ENCODE measurements around the gene FAM47E. TPM values are rescaled to one million over a fixed set of nuclear protein-coding genes. Genes with fewer than 3 reads are reported as not detected.

Gene FAM47E
- total and polyA plus RNA-seq, 2 experiments from 2014 or later = not detected

DNA sequence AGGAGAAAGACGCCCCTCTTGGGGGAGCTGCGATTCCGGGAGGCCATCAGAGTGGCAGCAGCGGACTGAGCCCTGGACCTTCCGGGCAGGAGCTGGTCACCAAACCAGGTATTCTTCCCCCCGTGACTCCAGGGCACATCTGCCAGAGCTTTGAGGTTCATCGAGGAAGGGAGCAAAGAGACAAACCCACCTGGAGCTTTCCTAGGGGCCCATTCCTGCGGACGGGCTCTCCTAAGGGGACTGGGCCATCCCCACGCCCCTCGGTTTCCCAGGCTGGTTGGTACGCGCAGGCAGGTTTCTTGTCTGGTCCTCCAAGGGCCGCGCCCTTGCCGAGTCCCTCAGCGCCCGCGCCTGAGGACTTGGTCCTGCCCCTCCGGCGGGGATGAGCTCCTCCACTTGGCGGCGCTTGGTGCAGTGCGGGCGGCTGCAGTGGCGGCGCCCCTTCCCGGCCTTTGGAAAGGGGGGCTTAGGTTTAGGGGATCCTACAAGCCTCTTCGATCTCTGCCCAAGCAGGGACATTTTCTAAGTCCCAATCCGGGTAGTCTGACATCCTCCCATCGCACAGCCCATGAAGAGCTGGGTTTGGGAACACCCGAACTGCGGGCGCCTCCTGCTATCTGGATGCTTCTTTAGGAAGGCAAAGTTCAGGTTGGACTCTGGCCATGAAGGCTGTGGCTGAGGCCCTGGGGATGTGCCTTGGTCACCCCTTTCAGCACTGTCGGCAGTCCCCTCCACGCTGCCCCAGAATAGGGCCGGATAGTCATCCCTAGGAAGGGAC is 55.5 kb downstream of the FAM47E start:
- Histone ChIP-seq H3K9me3 (ENCODE audit: low read depth) (no peaks in the 10 kb centered on the region), H4K20me1 (ENCODE audit: insufficient read depth) (no peaks in the 10 kb centered on the region), H2AFZ (peak overlapping the region; percentile 92), H3K9ac (peak overlapping the region; percentile 87), H3F3A (ENCODE audit: insufficient read depth) (peaks cover 12% of the 10 kb centered on the region), H3K27ac (peak overlapping the region; percentile 76), H3K79me2 (ENCODE audit: insufficient read depth) (peaks cover 31% of the 10 kb centered on the region), H3K36me3 (ENCODE audit: low read depth) (no peaks in the 10 kb centered on the region), H3K4me2 (ENCODE audit: unreplicated experiment) (peak overlapping the region; percentile 92), H3K9me2 (ENCODE audit: insufficient read depth) (no peaks in the 10 kb centered on the region), H3K4me3 (peak overlapping the region; percentile 90), H3K27me3 (replicated peaks; ENCODE audit: insufficient read depth) (no peaks in the 10 kb centered on the region), H3K4me1 (ENCODE audit: insufficient read depth) (peaks cover 4% of the 10 kb centered on the region; the same call in 1 of the 2 replicates)
- DNase-seq = peak; percentile 90
- in situ Hi-C loops (cut with MboI) = no loop called here
- 2 to 3% methylated on average over 36 to 37 of the region's 37 CpGs for WGBS, 2 experiments (ENCODE audit: low coverage in 1 of 2, low lambda C conversion rate in 2 of 2, missing lambda C conversion rate in 2 of 2)
- TF ChIP-seq EZH2phosphoT487 (IDR thresholded peaks at IDR 0.05; ENCODE audit: insufficient read depth, low read depth) = no peak
- TF ChIP-seq EZH2 (IDR thresholded peaks at IDR 0.05; ENCODE audit: insufficient read depth, poor library complexity, severe bottlenecking) = no peak

DNA sequence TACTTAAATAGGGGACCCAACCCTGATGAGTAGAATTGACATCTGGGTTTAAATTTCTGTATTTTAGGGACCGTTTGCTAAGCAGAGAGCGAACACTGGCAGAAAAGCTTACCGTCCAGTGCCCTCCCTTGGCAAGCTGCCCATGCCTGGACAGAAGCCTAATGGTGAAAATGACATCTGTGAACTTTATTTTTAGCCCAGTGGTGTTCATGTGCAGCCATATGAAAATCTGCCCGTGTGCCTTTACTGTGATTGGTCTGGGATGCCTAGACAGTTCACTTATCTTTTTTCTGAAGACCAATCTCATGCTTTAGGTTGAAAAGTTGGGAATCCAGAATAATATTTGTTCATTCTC is 56.1 kb downstream of the FAM47E start:
- H3K79me2 ChIP-seq (ENCODE audit: insufficient read depth) = peaks cover 31% of the 10 kb centered on the region
- TF ChIP-seq EZH2phosphoT487 (IDR thresholded peaks at IDR 0.05; ENCODE audit: insufficient read depth, low read depth) = no peak
- no peak for TF ChIP-seq EZH2 (IDR thresholded peaks at IDR 0.05; ENCODE audit: insufficient read depth, poor library complexity, severe bottlenecking)
- peak; percentile 26 for DNase-seq
- no peaks in the 10 kb centered on the region for H3K27me3 ChIP-seq (replicated peaks; ENCODE audit: insufficient read depth)
- peak overlapping the region; percentile 92 for H3K4me2 ChIP-seq (ENCODE audit: unreplicated experiment)
- H3F3A ChIP-seq (ENCODE audit: insufficient read depth) = 0 out of 2 replicates have a peak, but pooled peaks cover 9% of the 10 kb centered on the region
- H3K9me3 ChIP-seq (ENCODE audit: low read depth) = no peaks in the 10 kb centered on the region
- in situ Hi-C loops (cut with MboI) = no loop called here
- H3K9ac ChIP-seq = peak overlapping the region; percentile 87
- no peaks in the 10 kb centered on the region for H3K9me2 ChIP-seq (ENCODE audit: insufficient read depth)
- H3K36me3 ChIP-seq (ENCODE audit: low read depth) = no peaks in the 10 kb centered on the region
- peak overlapping the region; percentile 92 for H2AFZ ChIP-seq
- peaks cover 4% of the 10 kb centered on the region; the same call in 1 of the 2 replicates for H3K4me1 ChIP-seq (ENCODE audit: insufficient read depth)
- H3K4me3 ChIP-seq = peak overlapping the region; percentile 90
- no peaks in the 10 kb centered on the region for H4K20me1 ChIP-seq (ENCODE audit: insufficient read depth)
- H3K27ac ChIP-seq = no peak overlapping the region
- WGBS, 2 experiments (ENCODE audit: low coverage in 1 of 2, low lambda C conversion rate in 2 of 2, missing lambda C conversion rate in 2 of 2) = 15 to 20% methylated on average over 4 of the region's 4 CpGs

- H3K4me3 ChIP-seq = no peak overlapping the region
- H3K79me2 ChIP-seq (ENCODE audit: insufficient read depth) = peaks cover 31% of the 10 kb centered on the region
- in situ Hi-C loops (cut with MboI) = no loop called here
- H3K36me3 ChIP-seq (ENCODE audit: low read depth) = no peaks in the 10 kb centered on the region
- 82 to 85% methylated on average over 6 of the region's 6 CpGs for WGBS, 2 experiments (ENCODE audit: low coverage in 1 of 2, low lambda C conversion rate in 2 of 2, missing lambda C conversion rate in 2 of 2)
- H3F3A ChIP-seq (ENCODE audit: insufficient read depth) = 0 out of 2 replicates have a peak, but pooled peaks cover 9% of the 10 kb centered on the region
- no peak for DNase-seq
- H3K27me3 ChIP-seq (replicated peaks; ENCODE audit: insufficient read depth) = no peaks in the 10 kb centered on the region
- no peaks in the 10 kb centered on the region for H3K9me2 ChIP-seq (ENCODE audit: insufficient read depth)
- no peak overlapping the region for H3K9ac ChIP-seq
- peaks cover 4% of the 10 kb centered on the region; the same call in 1 of the 2 replicates for H3K4me1 ChIP-seq (ENCODE audit: insufficient read depth)
- H3K4me2 ChIP-seq (ENCODE audit: unreplicated experiment) = no peak overlapping the region
- H2AFZ ChIP-seq = no peak overlapping the region
- H3K27ac ChIP-seq = no peak overlapping the region
- no peak for TF ChIP-seq EZH2phosphoT487 (IDR thresholded peaks at IDR 0.05; ENCODE audit: insufficient read depth, low read depth)
- TF ChIP-seq EZH2 (IDR thresholded peaks at IDR 0.05; ENCODE audit: insufficient read depth, poor library complexity, severe bottlenecking) = no peak
- no peaks in the 10 kb centered on the region for H3K9me3 ChIP-seq (ENCODE audit: low read depth)
- H4K20me1 ChIP-seq (ENCODE audit: insufficient read depth) = no peaks in the 10 kb centered on the region
Measured at GRCh38 chr4:76308548-76308947, 57.0 kb downstream of the FAM47E start.

DNA sequence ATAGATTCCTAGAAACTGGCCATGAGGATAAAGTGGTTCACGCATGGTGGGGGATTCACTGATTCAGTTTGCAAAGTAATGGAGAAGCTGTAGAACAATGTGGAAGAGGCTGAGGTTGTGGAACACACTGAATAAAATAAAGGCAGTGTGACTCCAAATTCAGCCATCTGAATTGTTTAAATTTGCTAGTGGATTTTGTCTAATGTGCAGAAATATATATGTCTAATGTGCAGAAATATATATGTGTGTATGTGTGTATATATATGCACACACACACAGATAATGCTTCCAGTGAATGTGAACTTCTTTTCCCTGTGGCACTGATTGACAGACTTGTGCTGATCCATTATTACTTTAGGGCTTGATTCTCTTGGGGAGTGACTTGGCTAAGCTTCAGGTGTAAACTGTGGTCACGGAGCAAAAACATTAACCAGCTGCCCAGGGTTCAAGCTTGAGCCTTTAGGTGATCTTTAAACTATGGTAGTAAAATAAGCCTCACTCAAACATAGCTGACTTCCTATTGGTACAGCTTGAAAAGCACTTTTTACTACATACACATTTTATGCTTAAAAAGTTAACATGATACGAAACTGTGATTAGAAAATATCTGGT is 58.5 kb downstream of the FAM47E start:
- Histone ChIP-seq H3K9ac (no peak overlapping the region), H3K27ac (no peak overlapping the region), H3F3A (ENCODE audit: insufficient read depth) (0 out of 2 replicates have a peak, but pooled peaks cover 9% of the 10 kb centered on the region), H3K27me3 (replicated peaks; ENCODE audit: insufficient read depth) (no peaks in the 10 kb centered on the region), H3K4me1 (ENCODE audit: insufficient read depth) (peaks cover 4% of the 10 kb centered on the region; the same call in 1 of the 2 replicates), H3K4me3 (no peak overlapping the region), H3K4me2 (ENCODE audit: unreplicated experiment) (no peak overlapping the region), H3K9me2 (ENCODE audit: insufficient read depth) (no peaks in the 10 kb centered on the region), H3K36me3 (ENCODE audit: low read depth) (no peaks in the 10 kb centered on the region), H4K20me1 (ENCODE audit: insufficient read depth) (no peaks in the 10 kb centered on the region), H2AFZ (no peak overlapping the region), H3K79me2 (ENCODE audit: insufficient read depth) (peaks cover 31% of the 10 kb centered on the region), H3K9me3 (ENCODE audit: low read depth) (no peaks in the 10 kb centered on the region)
- DNase-seq = no peak
- WGBS, 2 experiments (ENCODE audit: low coverage in 1 of 2, low lambda C conversion rate in 2 of 2, missing lambda C conversion rate in 2 of 2) = 98 to 99% methylated on average over 3 of the region's 3 CpGs
- no peak for TF ChIP-seq EZH2 (IDR thresholded peaks at IDR 0.05; ENCODE audit: insufficient read depth, poor library complexity, severe bottlenecking)
- no peak for TF ChIP-seq EZH2phosphoT487 (IDR thresholded peaks at IDR 0.05; ENCODE audit: insufficient read depth, low read depth)
- in situ Hi-C loops (cut with MboI) = no loop called here
